ENCODE results near the gene PCOLCE2. TPM values are rescaled to one million over a fixed set of nuclear protein-coding genes. Genes with fewer than 3 reads are reported as not detected.
"Not testable (repeated sequence)": the region's sequence is repeated elsewhere in the genome, so short reads cannot be mapped to it uniquely, and the experiment has no call there.

PCOLCE2 gene
- total RNA-seq, 1 donor from 2014 or later, result 1.8 TPM

- Mint-ChIP-seq H3K27me3 (ENCODE audit: unreplicated experiment) (no peaks in the 10 kb centered on the region), H3K4me3 (ENCODE audit: unreplicated experiment) (no peak overlapping the region), H3K9me3 (ENCODE audit: unreplicated experiment) (no peaks in the 10 kb centered on the region), H3K27ac (ENCODE audit: unreplicated experiment) (no peak overlapping the region), H3K4me1 (ENCODE audit: unreplicated experiment) (no peaks in the 10 kb centered on the region), H3K36me3 (ENCODE audit: low read depth, unreplicated experiment) (no peaks in the 10 kb centered on the region)
- DNase-seq (ENCODE audit: low spot score), result no peak
- TF ChIP-seq CTCF (IDR thresholded peaks at IDR 0.05; ENCODE audit: unreplicated experiment), result no peak
These were observed 7.2 kb downstream of the PCOLCE2 start for GRCh38 chr3:142881445-142882224.

- H3K4me1 Mint-ChIP-seq (ENCODE audit: unreplicated experiment), result no peaks in the 10 kb centered on the region
- H3K9me3 Mint-ChIP-seq (ENCODE audit: unreplicated experiment), result no peaks in the 10 kb centered on the region
- no peak overlapping the region for H3K4me3 Mint-ChIP-seq (ENCODE audit: unreplicated experiment)
- TF ChIP-seq CTCF (IDR thresholded peaks at IDR 0.05; ENCODE audit: unreplicated experiment), result no peak
- H3K36me3 Mint-ChIP-seq (ENCODE audit: low read depth, unreplicated experiment), result no peaks in the 10 kb centered on the region
- H3K27me3 Mint-ChIP-seq (ENCODE audit: unreplicated experiment), result no peaks in the 10 kb centered on the region
- DNase-seq (ENCODE audit: low spot score), result no peak
- no peak overlapping the region for H3K27ac Mint-ChIP-seq (ENCODE audit: unreplicated experiment)
These were observed 10.1 kb downstream of the PCOLCE2 start for GRCh38 chr3:142878649-142879300.

GRCh38 chr3:142876417-142876816, 12.5 kb downstream of the PCOLCE2 start:
- H3K9me3 Mint-ChIP-seq (ENCODE audit: unreplicated experiment), result no peaks in the 10 kb centered on the region
- TF ChIP-seq CTCF (IDR thresholded peaks at IDR 0.05; ENCODE audit: unreplicated experiment), result no peak
- H3K4me1 Mint-ChIP-seq (ENCODE audit: unreplicated experiment), result no peaks in the 10 kb centered on the region
- no peaks in the 10 kb centered on the region for H3K27me3 Mint-ChIP-seq (ENCODE audit: unreplicated experiment)
- H3K4me3 Mint-ChIP-seq (ENCODE audit: unreplicated experiment), result no peak overlapping the region
- DNase-seq (ENCODE audit: low spot score), result no peak
- no peak overlapping the region for H3K27ac Mint-ChIP-seq (ENCODE audit: unreplicated experiment)
- no peaks in the 10 kb centered on the region for H3K36me3 Mint-ChIP-seq (ENCODE audit: low read depth, unreplicated experiment)

GRCh38 chr3:142875583-142876207, 13.2 kb downstream of the PCOLCE2 start:
- DNase-seq (ENCODE audit: low spot score), result no peak
- no peaks in the 10 kb centered on the region for H3K9me3 Mint-ChIP-seq (ENCODE audit: unreplicated experiment)
- TF ChIP-seq CTCF (IDR thresholded peaks at IDR 0.05; ENCODE audit: unreplicated experiment), result no peak

GRCh38 chr3:142875099-142875498, 13.8 kb downstream of the PCOLCE2 start:
- H3K27me3 Mint-ChIP-seq (ENCODE audit: unreplicated experiment), result no peaks in the 10 kb centered on the region
- H3K4me1 Mint-ChIP-seq (ENCODE audit: unreplicated experiment), result no peaks in the 10 kb centered on the region
- H3K9me3 Mint-ChIP-seq (ENCODE audit: unreplicated experiment), result no peaks in the 10 kb centered on the region
- no peaks in the 10 kb centered on the region for H3K36me3 Mint-ChIP-seq (ENCODE audit: low read depth, unreplicated experiment)
- TF ChIP-seq CTCF (IDR thresholded peaks at IDR 0.05; ENCODE audit: unreplicated experiment), result no peak
- DNase-seq (ENCODE audit: low spot score), result no peak
- no peak overlapping the region for H3K27ac Mint-ChIP-seq (ENCODE audit: unreplicated experiment)
- no peak overlapping the region for H3K4me3 Mint-ChIP-seq (ENCODE audit: unreplicated experiment)

More at GRCh38 chr3:142875583-142876207, 13.2 kb downstream of the PCOLCE2 start:
- Mint-ChIP-seq H3K4me3 (ENCODE audit: unreplicated experiment) (no peak overlapping the region), H3K36me3 (ENCODE audit: low read depth, unreplicated experiment) (no peaks in the 10 kb centered on the region), H3K27ac (ENCODE audit: unreplicated experiment) (no peak overlapping the region), H3K4me1 (ENCODE audit: unreplicated experiment) (no peaks in the 10 kb centered on the region), H3K27me3 (ENCODE audit: unreplicated experiment) (no peaks in the 10 kb centered on the region)

- not testable (repeated sequence) for H3K4me3 Mint-ChIP-seq (ENCODE audit: unreplicated experiment)
These were observed 20.5 kb downstream of the PCOLCE2 start for GRCh38 chr3:142868382-142868781.

More at GRCh38 chr3:142868382-142868781, 20.5 kb downstream of the PCOLCE2 start:
- H3K36me3 Mint-ChIP-seq (ENCODE audit: low read depth, unreplicated experiment); H3K9me3 Mint-ChIP-seq (ENCODE audit: unreplicated experiment); H3K4me1 Mint-ChIP-seq (ENCODE audit: unreplicated experiment); H3K27ac Mint-ChIP-seq (ENCODE audit: unreplicated experiment); H3K27me3 Mint-ChIP-seq (ENCODE audit: unreplicated experiment); DNase-seq (ENCODE audit: low spot score): not testable (repeated sequence)

All from endothelial cell (in vitro differentiated cells).